ENCODE data around the gene HSPA9. TPM values are rescaled to one million over a fixed set of nuclear protein-coding genes. Genes with fewer than 3 reads are reported as not detected.

HSPA9 gene
- total and polyA plus RNA-seq, 2 of the 13 experiments (the other 11 are each of a cell fraction or from before 2014, with no cell fraction given), result 165 to 478 TPM

GRCh38 chr5:138542956-138543729 is 32.1 kb downstream of the HSPA9 start, which contains the start of gene ETF1 (continued):
- TF ChIP-seq ELK4 (CRISPR knock-in tag; IDR thresholded peaks at IDR 0.05; ENCODE audit: borderline replicate concordance) (no peak), SIX1 (CRISPR knock-in tag; IDR thresholded peaks at IDR 0.05; ENCODE audit: borderline replicate concordance) (no peak), ATF5 (CRISPR knock-in tag; IDR thresholded peaks at IDR 0.05; ENCODE audit: low read depth) (no peak), MIXL1 (CRISPR knock-in tag; IDR thresholded peaks at IDR 0.05) (peak; percentile 54; the same call in 1 of the 2 replicates), TBX3 (IDR thresholded peaks at IDR 0.05; ENCODE audit: borderline replicate concordance) (peak; percentile 77; the same call in 1 of the 2 replicates), GLMP (CRISPR knock-in tag; IDR thresholded peaks at IDR 0.05; ENCODE audit: borderline replicate concordance) (no peak), ZNF547 (CRISPR knock-in tag; IDR thresholded peaks at IDR 0.05) (no peak), ZNF451 (CRISPR knock-in tag; IDR thresholded peaks at IDR 0.05) (no peak), NCOA1 (CRISPR knock-in tag; IDR thresholded peaks at IDR 0.05) (no peak; the same call in 1 of the 2 replicates), ZSCAN12 (CRISPR knock-in tag; IDR thresholded peaks at IDR 0.05) (0 out of 2 replicates have a peak, but pooled peaks have one; percentile 46), ZNF549 (CRISPR knock-in tag; IDR thresholded peaks at IDR 0.05) (no peak), TCF12 (IDR thresholded peaks at IDR 0.05) (no peak), TCF12 (CRISPR knock-in tag; IDR thresholded peaks at IDR 0.05) (no peak), SMC3 (IDR thresholded peaks at IDR 0.05; ENCODE audit: low read length) (no peak; the same call in 1 of the 2 replicates), ZNF562 (CRISPR knock-in tag; IDR thresholded peaks at IDR 0.05; ENCODE audit: borderline replicate concordance) (no peak; the same call in 1 of the 2 replicates), FOXC1 (CRISPR knock-in tag; IDR thresholded peaks at IDR 0.05; ENCODE audit: borderline replicate concordance) (peak; percentile 46; the same call in 1 of the 2 replicates), ZNF839 (CRISPR knock-in tag; IDR thresholded peaks at IDR 0.05; ENCODE audit: borderline replicate concordance) (peak; percentile 80; the same call in 1 of the 2 replicates), ZNF563 (CRISPR knock-in tag; IDR thresholded peaks at IDR 0.05) (0 out of 2 replicates have a peak, but pooled peaks have one; percentile 24), YEATS2 (CRISPR knock-in tag; IDR thresholded peaks at IDR 0.05; ENCODE audit: borderline replicate concordance) (peak; percentile 95), MEIS2 (CRISPR knock-in tag; IDR thresholded peaks at IDR 0.05) (peak; percentile 25; the same call in 1 of the 2 replicates), KLF15 (CRISPR knock-in tag; IDR thresholded peaks at IDR 0.05; ENCODE audit: borderline replicate concordance) (peak; percentile 68; the same call in 1 of the 2 replicates), ZNF564 (CRISPR knock-in tag; IDR thresholded peaks at IDR 0.05) (no peak; the same call in 1 of the 2 replicates), HNRNPK (IDR thresholded peaks at IDR 0.05; ENCODE audit: low read depth, low read length, poor library complexity, severe bottlenecking) (no peak), ZNF20 (CRISPR knock-in tag; IDR thresholded peaks at IDR 0.05) (no peak), ZNF350 (CRISPR knock-in tag; IDR thresholded peaks at IDR 0.05; ENCODE audit: borderline replicate concordance, low read depth) (peak; percentile 92)
- TF ChIP-seq, protein P1, sequence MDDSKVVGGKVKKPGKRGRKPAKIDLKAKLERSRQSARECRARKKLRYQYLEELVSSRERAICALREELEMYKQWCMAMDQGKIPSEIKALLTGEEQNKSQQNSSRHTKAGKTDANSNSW (CRISPR knock-in tag; IDR thresholded peaks at IDR 0.05; ENCODE audit: borderline replicate concordance), result no peak
